Fibroblast of skin of left quadriceps (primary cell): ENCODE data around the gene RAI1.

Source experiments
- DNase-seq, 2 experiments: peaks; one replicate each; pipeline ENCODE4 v3.0.0-alpha.2; 2013; ENCODE audit warnings: low read depth in 2 of 2

RAI1 gene

DNA sequence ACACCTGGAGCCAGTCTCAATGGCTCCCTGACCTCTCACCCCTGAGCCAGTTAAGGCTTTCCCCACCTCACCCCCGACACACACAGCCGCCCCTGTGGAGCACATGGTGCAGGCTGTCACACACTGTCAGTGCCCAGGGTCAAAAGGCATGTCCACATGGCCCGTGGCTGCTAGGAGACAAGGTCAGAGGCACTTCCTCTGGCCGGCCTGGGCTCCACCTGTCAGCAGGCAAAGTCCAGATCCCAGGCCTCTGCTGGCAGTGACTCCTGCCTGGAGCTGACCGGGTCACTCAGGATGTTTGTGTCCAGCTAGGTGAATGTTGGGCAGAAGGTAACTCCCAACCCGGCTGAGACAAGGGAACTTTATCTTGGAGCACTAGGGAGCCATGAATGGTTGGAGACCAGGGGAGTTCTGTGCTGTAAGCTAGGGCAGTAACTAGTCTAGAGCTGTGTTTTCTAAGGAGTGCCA is 149.5 kb downstream of the RAI1 start:
- DNase-seq = no peak

DNA sequence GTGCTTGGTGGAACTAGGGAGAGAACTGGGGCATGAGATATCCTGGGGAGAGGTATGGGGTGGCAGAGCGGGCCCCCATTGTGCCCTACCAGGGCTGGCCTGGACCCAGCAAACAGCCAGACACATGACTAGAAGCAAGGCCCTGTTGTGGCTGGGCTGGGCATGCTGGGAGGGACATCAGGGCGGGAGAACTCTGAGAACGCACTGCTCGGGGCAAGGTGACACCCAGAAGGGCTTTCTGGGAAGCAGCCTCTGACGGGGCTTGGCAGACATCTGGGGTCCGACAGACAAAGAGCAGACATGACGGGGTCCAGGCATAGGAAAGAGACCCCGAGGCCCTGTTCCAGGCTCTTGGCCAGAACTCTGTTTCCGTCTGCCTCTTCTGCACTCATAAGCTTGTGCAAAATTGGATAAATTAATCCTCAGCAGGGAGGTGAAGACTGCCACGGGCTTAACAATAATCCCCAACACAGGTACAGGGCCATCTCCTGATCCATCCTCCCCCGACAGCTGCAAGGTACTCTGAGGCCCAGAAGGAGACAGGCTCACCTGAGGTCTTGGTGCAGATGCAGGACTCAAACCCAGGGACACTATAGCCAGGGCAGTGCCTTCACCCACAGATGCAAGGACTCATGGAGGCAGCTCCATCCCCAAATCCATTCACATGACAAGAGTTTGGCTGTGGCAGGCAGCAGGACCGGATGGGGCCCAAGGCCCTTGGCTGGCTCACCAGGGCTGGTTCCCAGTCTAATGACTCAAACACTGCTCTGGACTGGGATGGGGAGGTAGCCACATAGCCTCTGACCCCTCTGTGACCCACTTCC is 150.2 kb downstream of the RAI1 start:
- DNase-seq = no peak

DNA sequence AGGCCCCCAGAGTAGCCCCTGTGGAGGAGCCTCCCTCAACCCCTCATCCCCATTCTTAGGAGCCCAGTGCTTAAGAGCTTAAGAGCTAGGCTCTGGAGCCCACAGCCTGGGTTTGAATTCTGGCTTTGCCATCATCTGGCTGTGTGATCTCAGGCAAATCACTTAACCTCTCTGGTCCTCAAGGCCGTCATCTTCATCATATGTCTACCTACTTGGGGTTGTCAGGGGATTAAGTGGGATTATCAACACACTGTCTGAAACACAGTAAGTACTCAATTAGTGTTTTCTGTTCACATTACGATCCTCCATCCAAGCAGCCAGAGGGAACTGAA is 150.7 kb downstream of the RAI1 start:
- DNase-seq = no peak

DNA sequence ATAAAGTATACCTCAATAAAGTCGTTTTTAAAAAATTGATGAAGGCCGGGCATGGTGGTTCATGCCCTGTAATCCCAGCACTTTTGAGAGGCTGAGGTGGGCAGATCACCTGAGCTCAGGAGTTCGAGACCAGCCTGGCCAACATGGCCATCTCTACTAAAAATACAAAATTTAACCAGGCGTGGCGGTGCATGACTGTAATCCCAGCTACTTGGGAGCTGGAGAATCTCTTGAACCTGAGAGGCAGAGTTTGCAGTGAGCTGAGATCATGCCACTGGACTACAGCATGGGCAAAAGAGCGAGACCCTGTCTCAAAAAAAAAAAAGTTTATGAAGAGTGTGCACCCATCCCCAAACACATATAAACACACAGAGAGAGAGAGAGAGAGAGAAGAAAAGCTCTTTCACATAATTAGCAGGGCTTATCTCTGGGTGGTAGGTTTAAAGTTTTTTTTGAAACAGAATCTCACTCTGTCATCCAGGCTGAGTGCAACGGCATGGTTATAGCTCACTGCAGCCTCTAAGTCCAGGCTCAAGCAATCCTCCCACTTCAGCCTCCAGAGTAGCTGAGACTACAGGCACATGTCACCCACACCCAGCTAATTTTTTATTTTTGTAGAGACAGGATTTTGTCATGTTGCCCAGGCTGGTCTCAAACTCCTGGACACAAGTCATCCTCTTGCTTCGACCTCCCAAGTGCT is 152.6 kb downstream of the RAI1 start:
- no peak for DNase-seq

DNA sequence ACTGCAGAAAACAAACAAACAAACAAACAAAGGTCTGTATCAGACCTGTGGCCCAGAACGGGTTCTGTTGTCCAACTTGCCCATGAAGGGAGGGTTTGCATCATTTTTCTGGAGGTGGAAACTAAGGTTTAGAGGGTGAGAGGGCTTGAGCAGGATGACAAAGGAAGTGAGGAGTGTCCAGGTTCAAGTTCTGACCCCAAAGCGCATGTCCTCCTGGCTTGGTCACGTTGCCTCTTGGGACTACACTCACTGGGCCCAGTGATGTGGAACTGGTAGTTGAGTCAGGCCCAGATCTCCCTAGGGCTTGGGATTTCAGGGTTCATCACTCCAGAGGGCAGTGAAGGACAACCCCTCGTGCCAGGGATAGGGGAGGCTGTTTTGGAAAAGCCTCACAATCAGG is 153.7 kb downstream of the RAI1 start:
- DNase-seq = no peak

DNA sequence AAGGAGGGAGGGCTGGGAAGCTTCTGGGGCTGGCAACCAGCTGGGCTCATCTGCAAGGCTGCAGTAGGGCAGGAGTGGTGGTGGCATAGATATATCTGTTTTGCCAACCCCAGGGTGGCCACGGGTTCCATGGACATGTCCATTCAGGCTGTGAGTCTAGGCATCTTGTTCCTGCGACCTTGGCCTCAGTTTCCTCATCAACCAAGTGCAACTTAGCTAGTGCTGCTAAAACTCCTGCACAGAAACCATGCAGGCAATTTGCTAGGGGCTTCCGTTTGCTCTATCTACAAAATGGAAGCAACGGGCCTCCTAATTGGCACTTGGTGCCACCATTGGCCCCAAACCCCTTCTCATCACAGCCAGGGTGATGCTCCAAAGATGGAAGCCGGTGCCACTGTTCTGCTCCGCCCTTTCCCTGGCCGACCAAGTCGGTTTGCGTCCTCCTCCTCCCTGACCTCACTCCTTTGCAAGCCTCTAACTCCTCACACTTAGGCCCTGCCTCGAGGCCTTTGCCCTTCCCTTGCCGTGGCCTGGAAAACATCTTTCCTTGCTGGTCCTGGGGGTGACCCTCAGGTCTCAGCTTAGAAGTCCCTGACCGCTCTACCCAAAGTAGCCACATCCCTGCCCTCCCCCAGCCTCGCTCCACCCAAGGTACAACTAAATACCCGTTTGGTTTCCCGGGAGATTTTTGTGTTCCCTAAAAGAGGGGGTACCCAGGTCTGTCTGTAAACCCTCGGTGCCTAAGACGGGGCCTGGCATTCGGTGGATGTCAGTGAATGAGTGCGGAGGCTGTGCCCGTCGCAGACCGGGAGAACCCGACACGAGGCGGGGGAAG is 154.4 kb downstream of the RAI1 start:
- no peak for DNase-seq

DNA sequence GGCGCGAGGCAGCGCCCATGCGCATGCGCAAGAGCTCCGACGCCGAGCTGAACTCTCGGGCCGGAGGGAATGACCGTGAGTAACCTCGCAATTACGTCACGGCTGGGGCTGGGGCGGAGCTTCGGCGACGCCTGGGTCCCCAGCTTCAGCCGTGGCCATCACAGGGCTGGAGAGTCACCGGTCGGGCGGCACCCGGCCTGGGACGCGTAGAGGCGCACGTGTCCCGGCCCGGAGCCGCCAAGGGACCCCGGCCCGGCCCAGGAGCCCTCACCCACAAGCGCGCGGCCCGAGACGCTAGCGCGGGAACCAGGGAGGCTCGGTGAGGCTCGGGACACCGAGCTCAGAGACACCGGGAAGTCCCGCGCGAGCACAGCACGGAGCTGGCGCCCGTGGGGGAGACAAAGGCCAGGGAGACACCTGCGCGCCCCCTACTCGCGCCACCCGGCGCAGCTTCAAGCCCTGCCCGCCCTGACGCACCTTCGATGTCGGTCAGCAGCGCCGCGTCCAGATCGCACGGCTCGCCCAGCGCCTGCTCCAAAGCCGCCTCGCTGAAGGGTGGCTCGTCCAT is 155.1 kb downstream of the RAI1 start:
- DNase-seq = peak; percentile 85 to 86

DNA sequence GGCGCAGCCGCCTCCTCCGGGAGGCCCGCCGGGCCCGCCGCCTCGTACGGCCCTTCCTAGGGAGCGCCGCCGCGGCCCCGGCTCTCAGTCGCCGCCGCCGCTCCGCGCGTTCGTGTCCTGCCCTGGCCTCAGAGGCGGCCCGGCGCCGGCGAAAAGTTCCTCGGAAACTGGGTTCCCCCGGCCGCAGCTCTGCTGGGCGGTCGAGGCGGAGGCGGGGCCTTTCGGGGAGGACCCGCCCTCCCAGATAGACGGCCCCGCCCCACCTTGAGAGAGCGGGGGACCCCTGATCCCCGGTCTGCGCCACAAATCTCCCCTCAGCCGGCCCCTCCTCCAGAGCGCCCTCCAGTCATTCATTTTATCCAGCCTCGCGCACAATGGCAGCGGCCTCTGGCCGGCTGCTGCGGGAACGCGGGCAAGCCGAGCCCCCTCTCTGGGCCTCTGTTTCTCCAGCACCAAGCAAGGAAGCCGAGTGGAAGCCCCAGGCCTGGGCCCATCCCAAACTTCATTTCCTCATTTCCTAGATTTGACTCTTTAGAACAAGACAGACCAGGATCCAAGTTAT is 155.6 kb downstream of the RAI1 start, which contains the start of gene SREBF1:
TSS of gene SREBF1 (minus strand) at position 169 of the 562 bp plus-strand sequence. CDS start 169 bp downstream, outside the sequence.
- no peak for DNase-seq

DNA sequence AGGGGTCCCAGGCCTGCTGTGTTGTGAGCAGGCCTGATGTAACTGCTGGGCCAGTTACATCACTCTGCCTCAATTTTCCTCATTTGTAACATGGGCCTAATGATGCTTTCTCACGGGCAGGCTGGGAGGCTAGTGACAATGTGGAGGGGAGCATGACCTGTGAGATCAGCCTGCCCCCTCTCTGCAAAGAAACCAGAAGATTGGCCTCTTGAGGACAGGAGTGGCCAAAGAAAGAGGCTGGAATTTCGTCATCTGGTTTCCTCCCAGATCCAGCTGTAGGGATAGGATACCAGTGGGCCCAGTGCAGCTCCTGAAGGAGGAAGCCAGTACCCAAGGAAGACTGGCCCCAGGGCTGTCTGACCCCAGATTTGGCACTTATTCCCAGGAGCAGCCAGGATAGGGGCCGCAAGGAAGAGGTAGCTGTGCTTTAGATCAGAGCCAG is 156.1 kb downstream of the RAI1 start:
- DNase-seq = peak in 1 of 2 experiments; percentile 40

DNA sequence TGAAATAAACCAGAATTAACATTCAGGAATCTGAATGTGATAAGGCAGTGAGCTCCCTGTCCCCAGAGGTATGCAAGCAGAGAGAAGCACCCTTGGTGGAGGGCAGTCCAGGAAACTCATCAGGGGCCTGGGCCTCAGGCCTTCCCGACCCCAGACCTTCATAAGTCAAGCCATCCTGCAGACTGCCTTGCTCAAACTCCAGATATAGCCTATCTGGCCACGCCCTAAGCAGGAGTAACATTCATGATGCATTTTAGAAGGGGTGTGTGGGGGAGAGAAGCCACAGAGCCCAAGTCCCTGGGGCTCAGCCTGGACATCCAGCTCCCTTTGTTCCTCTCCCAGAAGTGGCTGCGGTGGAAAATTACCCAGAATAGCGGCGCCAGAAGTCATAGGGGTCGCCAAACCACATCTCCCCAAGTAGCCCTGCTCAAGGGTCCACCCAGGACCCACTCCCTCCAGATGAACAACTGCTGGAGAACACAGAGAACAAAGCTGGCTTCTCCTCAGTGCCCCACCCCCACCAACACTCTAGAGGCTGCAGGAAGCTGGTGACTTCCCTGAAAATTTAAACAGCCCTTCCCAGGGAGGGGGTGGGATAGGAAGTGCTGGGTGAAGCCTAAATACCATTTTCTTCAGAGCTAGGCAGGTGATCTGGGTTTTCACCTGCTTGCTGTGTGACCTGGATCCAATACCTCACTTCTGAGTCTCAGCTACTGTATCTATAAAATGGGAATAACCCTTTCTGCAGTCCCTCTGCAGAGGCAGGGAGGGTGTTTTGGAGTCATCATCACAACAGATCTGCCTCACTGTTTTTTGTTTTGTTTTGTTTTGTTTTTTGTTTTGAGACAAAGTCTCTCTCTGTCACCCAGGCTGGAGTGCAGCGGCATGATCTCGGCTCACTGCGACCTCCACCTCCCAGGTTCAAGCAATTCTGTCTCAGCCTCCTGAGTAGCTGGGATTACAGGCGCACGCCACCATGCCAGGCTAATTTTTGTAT is 157.0 kb downstream of the RAI1 start:
- no peak for DNase-seq

DNA sequence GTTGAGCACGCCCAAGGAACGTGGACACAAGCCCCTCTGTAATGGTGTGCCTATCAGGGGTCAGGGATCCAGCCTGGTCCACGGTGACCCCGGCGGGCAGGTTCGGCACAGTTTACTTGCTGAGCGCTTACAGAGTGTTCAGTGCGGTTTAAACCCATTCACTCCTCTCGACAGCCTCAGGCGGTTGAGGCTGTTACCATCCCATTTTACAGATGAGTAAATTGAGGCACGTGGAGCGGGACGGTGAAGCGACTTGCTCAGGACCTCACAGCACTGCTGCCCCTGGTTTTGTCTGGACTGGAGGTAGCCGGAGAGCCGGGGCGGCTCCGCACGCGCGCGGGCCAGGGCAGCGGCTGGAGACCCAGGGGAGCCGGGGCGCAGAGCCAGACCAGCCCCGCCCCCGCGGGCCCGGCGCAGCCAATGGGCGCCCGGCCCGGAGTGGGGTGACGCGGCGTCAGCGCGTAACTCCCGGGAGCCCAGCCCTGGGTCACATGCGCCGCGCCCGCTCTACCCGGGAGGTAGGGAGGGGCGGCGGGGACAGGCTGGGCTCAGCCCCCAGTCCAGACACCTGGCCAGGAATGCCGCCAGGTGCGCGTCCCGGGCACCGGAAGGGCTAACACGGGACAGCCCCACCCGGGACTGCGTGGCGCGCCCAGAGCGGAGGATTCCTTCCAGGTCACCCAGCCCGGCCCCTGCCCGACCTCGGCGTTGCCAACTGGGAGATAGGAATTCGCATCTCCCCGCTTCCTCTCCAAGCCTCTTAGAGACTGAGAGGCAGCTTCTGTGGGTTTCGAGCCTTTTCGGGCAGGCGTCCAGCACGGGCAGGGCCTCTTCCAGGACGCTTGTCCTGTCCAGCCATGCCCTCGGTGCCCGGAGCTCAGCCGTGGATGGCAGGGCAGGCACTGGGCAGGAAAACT is 158.8 kb downstream of the RAI1 start:
- DNase-seq = peak; percentile 53 to 55

DNA sequence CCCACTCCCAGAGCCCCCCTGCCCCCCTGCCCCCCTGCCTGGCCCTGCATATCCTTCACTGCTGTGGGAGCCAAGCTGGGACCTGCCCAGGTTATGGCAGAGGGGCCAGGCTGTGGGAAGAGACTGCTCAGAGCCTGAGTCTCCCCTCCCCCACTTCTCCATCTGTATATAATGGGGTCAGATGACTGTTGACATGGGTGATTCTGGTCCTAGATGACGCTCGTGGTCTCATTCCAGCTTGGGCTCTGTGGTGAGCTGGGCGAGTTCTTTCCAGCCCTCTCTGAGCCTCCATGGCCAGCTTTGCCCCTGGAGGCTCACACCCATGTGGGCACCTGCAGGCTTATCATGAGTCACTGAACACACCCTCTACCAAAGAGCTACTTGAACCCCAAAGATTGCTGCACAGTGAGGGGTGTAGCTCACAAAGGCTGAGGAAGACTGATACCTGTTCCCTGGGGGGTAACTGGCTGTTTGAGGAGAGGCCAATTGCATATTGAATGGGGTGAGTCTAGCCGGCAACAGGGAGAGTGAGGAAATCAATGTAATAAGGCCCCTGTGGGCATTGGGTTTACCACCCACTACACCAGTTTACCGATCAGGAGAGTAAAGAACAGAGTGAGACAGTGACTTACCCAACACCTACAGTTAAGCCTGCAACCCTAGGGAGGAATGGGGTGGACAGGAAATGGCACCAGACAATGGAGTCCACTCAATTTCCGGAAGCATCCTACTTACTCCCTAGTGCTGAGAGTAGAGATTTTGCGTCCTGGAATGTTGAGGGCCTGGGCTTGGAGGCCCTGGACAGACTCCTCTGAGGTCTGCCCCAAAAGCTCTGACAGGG is 159.7 kb downstream of the RAI1 start:
- no peak for DNase-seq

DNA sequence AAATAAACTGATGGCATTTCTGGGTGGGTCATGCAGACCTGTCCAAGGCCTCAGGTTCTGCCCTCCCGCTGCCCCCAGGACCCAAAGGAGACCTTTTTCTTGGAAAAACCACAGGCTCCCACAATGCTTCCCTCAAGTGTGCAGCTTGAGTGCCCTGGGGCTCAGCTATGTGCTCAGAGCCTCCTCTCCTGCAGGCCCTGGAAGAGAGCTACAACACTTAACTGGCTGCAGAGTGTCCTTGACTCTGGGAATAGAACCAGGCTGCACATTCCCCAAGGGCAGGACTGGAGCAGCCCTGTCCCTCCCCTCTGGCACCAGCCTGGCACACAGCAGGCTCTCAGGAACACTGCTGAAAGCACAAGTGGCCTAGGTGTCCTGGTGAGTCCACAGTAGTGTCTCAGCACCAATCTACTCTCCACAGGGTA is 160.4 kb downstream of the RAI1 start:
- DNase-seq = no peak

DNA sequence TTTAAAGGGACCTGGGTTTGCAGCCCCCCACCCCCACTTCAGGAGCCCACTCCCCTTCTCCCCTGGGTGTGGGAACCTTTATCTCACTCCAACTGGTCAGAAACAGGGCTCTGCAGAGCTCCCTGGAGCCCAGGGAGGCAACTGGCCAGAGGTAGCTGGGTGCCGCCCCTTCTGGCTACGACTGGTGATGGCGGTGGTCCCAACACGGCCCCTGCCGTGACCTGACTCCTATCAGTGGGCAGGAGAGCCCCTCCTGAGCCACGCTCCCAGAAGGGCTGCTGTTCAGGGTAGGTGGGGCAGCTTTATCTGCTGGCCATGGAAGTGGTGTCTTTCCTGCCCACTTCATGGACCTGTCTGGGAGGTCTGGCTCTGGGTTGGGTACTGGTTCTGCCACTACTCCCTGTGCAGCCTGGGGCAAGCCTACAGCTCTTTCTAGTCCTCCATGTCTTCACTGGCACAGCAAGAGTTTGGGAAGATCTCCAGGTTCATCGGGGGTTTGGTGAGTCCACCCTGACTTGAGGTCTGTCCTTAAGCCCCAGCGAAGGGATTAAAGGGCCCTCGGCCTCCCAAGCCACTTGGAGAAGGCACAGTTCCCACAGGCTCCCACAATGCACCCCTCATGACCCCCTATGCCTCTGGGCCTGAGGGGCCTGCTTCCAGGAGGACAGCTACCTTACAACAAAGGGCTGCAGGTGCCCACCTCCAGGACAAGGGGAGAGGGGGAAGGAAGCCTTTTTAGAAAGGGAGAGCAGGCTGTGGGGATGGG is 161.0 kb downstream of the RAI1 start:
- DNase-seq = no peak

DNA sequence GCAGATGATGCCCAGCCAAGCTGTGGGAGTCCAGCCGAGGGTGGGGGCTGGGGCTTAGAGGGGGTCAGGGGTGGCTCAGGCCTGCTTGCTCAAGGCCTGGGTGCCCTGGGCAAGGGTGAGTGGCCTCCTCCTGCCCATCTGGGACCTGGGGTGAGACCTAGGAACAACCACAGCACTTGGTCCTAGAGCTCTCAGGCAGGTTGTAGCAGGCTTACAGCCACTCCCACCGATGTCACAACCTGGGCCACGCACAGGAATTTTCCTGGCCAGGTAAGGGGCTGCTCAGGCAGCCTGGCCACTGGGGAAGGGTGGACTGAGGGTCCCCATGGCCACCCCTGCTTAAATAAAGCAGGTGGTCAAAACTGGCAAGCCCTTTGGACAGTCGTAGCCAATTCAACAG is 161.8 kb downstream of the RAI1 start:
- no peak for DNase-seq

DNA sequence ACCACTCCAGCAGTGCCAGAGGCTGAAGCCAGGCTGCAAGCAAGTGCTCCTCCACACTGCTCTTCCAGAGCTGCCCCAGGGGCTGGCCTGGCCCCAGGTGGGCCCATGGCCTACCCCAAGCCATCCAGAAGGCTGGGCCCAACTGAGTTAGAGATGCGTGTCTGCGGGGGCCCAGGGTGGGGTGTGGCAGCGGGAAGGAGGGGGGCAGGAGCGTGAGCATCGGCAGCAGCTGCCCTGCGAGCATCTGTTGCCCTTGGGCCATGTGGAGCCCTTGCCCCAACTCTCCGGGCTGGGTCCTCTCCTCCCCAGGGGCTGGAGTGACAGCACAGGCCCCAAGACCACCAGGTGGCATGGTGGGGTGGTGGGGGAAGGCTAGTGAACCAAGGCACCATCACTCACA is 162.8 kb downstream of the RAI1 start:
- no peak for DNase-seq

DNA sequence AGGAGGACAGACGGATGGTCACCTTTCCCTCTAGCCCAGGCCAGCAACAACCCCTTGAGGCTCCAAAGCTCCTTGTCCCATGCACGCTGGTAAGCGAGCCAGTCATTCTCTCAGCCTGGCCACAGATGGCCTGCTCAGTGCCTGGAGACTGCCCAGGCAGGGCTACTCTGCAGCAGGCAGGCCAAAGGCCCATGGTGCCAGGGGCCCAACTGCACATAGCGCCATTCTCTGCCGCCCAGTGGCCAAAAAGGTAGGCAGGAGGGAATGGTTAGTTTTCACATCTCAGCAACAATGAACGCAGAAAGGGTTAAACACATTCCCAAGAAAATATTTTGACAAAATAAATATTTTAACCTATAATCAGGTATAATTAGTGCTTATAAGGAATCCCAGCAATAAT is 163.2 kb downstream of the RAI1 start:
- no peak for DNase-seq
